HepG2 (cell line): Measurements from ENCODE around the gene POLRMT. TPM values are rescaled to one million over a fixed set of nuclear protein-coding genes. Genes with fewer than 3 reads are reported as not detected.
A peak's percentile ranks its signal among the peaks of the same experiment; 100 is the strongest.

Experiments
- CEBPB ChIP-seq: IDR thresholded peaks from 2 replicates; pipeline ENCODE4 v1.6.1; 2011; ENCODE audit warnings: low read depth, low read length, improper control_type of control experiment, borderline replicate concordance
- CHD4 ChIP-seq: fragments of 200-600 bp; sonication (generic); IDR thresholded peaks from 2 replicates; pipeline ENCODE4 v1.7.0; 2017; ENCODE audit warnings: mild to moderate bottlenecking, low read length, borderline replicate concordance
- FOXA3 ChIP-seq: IDR thresholded peaks from 2 replicates; pipeline ENCODE4 v1.6.1; 2016; ENCODE audit warnings: missing genetic modification reagents, missing compliant biosample characterization
- MEIS1 ChIP-seq: sonication (generic); formaldehyde crosslinking; IDR thresholded peaks from 2 replicates; pipeline ENCODE4 v1.9.0; 2021; ENCODE audit warnings: mild to moderate bottlenecking, missing genetic modification reagents, moderate library complexity, borderline replicate concordance
- NFE2 ChIP-seq: sonication (generic); formaldehyde crosslinking; IDR thresholded peaks from 2 replicates; pipeline ENCODE4 v1.4.0; 2020; ENCODE audit warnings: missing genetic modification reagents
- PAF1 ChIP-seq: IDR thresholded peaks from 2 replicates; pipeline ENCODE4 v1.6.1; 2016; ENCODE audit warnings: missing genetic modification reagents, missing compliant biosample characterization
- RAD51 ChIP-seq: fragments of 450-650 bp; IDR thresholded peaks from 2 replicates; pipeline ENCODE4 v1.6.1; 2016; ENCODE audit warnings: borderline replicate concordance
- RELA ChIP-seq: sonication (generic); formaldehyde crosslinking; IDR thresholded peaks from 2 replicates; pipeline ENCODE4 v1.4.0; 2020; ENCODE audit warnings: missing genetic modification reagents
- SRSF1 ChIP-seq: fragments of 200-400 bp; formaldehyde crosslinking; optimal IDR thresholded peaks from 2 replicates; pipeline ENCODE3; 2017; ENCODE audit warnings: mild to moderate bottlenecking, low read depth, low read length, moderate library complexity
- ZBTB1 ChIP-seq: sonication (generic); formaldehyde crosslinking; IDR thresholded peaks from 2 replicates; pipeline ENCODE4 v1.4.0; 2020; ENCODE audit warnings: missing genetic modification reagents, borderline replicate concordance
- ZKSCAN8 ChIP-seq: IDR thresholded peaks from 2 replicates; pipeline ENCODE4 v1.6.1; 2016; ENCODE audit warnings: borderline replicate concordance, missing genetic modification reagents, missing compliant biosample characterization
- ZNF430 ChIP-seq: sonication (generic); formaldehyde crosslinking; IDR thresholded peaks from 2 replicates; pipeline ENCODE4 v1.9.0; 2021; ENCODE audit warnings: mild to moderate bottlenecking, missing genetic modification reagents
- ZNF432 ChIP-seq: sonication (generic); formaldehyde crosslinking; IDR thresholded peaks from 2 replicates; pipeline ENCODE4 v1.5.0; 2020; ENCODE audit warnings: missing genetic modification reagents, mild to moderate bottlenecking, borderline replicate concordance
- ZNF841 ChIP-seq: sonication (generic); formaldehyde crosslinking; IDR thresholded peaks from 2 replicates; pipeline ENCODE4 v1.8.1; 2023; ENCODE audit warnings: missing genetic modification reagents, borderline replicate concordance
- ZSCAN20 ChIP-seq: sonication (generic); formaldehyde crosslinking; IDR thresholded peaks from 2 replicates; pipeline ENCODE4 v1.4.0; 2020; ENCODE audit warnings: missing genetic modification reagents, mild to moderate bottlenecking, borderline replicate concordance
- polyA plus RNA-seq, 8 experiments: library from polyadenylated mRNA; depleted of rRNA in 3 of 8; stranded (reverse) in 7 of 8; unstranded in 1 of 8; fragments of >200 nt; fragmentation: Illumina TruSeq in 4 of 8; extraction: Trizol in 4 of 8; gene quantifications; 2 replicates each; pipeline versions ENCODE4 v1.2.1 to v1.2.3, GENCODE V29; 2011 to 2016; ENCODE audit warnings: low read depth in 4 of 8, missing spikeins in 1 of 8, mixed read lengths in 1 of 8; ENCODE audit not compliant: insufficient read depth in 1 of 8
- total RNA-seq, 5 experiments: library from RNA; depleted of rRNA; stranded (reverse); fragments of >200 nt; fragmentation: Illumina TruSeq; extraction: Trizol; gene quantifications; 2 replicates each; pipeline ENCODE4 v1.2.3, GENCODE V29; 2016; ENCODE audit warnings: low read depth in 1 of 5
- TF ChIP-seq, protein P1 (sequence below): sonication (generic); formaldehyde crosslinking; IDR thresholded peaks from 2 replicates; pipeline ENCODE4; 2020; ENCODE audit warnings: missing genetic modification reagents, mild to moderate bottlenecking, borderline replicate concordance
- TF ChIP-seq, protein P2 (sequence below): sonication (generic); formaldehyde crosslinking; IDR thresholded peaks from 2 replicates; pipeline ENCODE4 v1.4.0; 2020; ENCODE audit warnings: mild to moderate bottlenecking, missing genetic modification reagents
- TF ChIP-seq, protein P3 (sequence below): sonication (generic); formaldehyde crosslinking; conservative IDR thresholded peaks from 2 replicates; pipeline ENCODE4 v1.4.0; 2020; ENCODE audit warnings: missing genetic modification reagents

The POLRMT gene
- total and polyA plus RNA-seq, 2 of the 13 experiments (the other 11 are each of a cell fraction or from before 2014, with no cell fraction given): 78.0 to 101 TPM

DNA sequence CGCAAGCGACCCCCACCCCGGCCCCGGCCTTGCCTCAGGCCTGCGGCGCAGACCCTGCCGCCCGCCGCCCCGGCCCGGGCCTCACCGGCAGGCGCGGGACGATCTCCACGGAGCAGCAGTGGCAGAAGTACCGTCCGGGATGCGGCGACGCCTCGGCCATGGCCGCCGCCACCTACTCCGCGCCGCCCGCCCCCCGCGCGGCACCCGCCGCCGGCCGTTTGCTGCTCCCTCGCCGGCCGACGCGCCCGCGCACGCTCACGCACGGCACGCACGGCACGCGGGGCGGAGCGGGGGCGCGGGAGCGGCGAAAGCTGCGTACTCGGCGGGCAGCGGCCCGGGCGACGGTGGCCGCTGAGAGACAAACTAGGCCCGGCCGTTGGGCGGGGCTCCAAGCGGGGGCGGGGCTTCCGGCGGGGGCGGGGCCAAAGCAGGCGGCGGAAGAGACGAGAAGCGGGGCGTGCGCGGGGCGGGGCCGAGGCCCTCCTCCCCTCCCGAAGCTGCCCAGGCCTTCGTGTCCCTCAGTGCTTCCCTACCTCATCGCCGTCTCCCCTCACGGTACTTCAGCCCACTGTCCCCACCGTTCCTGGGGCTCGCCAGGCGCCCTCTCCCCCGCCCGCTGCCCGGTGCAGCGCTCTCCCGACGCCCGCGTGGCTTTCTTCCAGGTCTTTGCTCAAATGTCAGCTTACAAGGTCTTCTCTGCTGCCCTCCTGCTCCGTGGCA, 29.8 kb upstream of the POLRMT start, which contains the start of gene RNF126 (continued):
- TF ChIP-seq CEBPB (no peak), ZNF841 (CRISPR knock-in tag) (no peak), RELA (no peak), FOXA3 (CRISPR knock-in tag) (peak; percentile 5; the same call in 1 of the 2 replicates), NFE2 (CRISPR knock-in tag) (no peak), CHD4 (no peak), ZBTB1 (CRISPR knock-in tag) (no peak), ZNF430 (CRISPR knock-in tag) (no peak; the same call in 1 of the 2 replicates), MEIS1 (CRISPR knock-in tag) (no peak), RAD51 (no peak), ZKSCAN8 (CRISPR knock-in tag) (no peak), ZNF432 (no peak), ZSCAN20 (CRISPR knock-in tag) (0 out of 2 replicates have a peak, but pooled peaks have one; percentile 10), SRSF1 (no peak), PAF1 (CRISPR knock-in tag) (no peak)
- TF ChIP-seq, protein P1, sequence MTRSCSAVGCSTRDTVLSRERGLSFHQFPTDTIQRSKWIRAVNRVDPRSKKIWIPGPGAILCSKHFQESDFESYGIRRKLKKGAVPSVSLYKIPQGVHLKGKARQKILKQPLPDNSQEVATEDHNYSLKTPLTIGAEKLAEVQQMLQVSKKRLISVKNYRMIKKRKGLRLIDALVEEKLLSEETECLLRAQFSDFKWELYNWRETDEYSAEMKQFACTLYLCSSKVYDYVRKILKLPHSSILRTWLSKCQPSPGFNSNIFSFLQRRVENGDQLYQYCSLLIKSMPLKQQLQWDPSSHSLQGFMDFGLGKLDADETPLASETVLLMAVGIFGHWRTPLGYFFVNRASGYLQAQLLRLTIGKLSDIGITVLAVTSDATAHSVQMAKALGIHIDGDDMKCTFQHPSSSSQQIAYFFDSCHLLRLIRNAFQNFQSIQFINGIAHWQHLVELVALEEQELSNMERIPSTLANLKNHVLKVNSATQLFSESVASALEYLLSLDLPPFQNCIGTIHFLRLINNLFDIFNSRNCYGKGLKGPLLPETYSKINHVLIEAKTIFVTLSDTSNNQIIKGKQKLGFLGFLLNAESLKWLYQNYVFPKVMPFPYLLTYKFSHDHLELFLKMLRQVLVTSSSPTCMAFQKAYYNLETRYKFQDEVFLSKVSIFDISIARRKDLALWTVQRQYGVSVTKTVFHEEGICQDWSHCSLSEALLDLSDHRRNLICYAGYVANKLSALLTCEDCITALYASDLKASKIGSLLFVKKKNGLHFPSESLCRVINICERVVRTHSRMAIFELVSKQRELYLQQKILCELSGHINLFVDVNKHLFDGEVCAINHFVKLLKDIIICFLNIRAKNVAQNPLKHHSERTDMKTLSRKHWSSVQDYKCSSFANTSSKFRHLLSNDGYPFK (CRISPR knock-in tag): peak; percentile 63; the same call in 1 of the 2 replicates
- TF ChIP-seq, protein P2, sequence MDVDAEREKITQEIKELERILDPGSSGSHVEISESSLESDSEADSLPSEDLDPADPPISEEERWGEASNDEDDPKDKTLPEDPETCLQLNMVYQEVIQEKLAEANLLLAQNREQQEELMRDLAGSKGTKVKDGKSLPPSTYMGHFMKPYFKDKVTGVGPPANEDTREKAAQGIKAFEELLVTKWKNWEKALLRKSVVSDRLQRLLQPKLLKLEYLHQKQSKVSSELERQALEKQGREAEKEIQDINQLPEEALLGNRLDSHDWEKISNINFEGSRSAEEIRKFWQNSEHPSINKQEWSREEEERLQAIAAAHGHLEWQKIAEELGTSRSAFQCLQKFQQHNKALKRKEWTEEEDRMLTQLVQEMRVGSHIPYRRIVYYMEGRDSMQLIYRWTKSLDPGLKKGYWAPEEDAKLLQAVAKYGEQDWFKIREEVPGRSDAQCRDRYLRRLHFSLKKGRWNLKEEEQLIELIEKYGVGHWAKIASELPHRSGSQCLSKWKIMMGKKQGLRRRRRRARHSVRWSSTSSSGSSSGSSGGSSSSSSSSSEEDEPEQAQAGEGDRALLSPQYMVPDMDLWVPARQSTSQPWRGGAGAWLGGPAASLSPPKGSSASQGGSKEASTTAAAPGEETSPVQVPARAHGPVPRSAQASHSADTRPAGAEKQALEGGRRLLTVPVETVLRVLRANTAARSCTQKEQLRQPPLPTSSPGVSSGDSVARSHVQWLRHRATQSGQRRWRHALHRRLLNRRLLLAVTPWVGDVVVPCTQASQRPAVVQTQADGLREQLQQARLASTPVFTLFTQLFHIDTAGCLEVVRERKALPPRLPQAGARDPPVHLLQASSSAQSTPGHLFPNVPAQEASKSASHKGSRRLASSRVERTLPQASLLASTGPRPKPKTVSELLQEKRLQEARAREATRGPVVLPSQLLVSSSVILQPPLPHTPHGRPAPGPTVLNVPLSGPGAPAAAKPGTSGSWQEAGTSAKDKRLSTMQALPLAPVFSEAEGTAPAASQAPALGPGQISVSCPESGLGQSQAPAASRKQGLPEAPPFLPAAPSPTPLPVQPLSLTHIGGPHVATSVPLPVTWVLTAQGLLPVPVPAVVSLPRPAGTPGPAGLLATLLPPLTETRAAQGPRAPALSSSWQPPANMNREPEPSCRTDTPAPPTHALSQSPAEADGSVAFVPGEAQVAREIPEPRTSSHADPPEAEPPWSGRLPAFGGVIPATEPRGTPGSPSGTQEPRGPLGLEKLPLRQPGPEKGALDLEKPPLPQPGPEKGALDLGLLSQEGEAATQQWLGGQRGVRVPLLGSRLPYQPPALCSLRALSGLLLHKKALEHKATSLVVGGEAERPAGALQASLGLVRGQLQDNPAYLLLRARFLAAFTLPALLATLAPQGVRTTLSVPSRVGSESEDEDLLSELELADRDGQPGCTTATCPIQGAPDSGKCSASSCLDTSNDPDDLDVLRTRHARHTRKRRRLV (CRISPR knock-in tag): no peak
- TF ChIP-seq, protein P3, sequence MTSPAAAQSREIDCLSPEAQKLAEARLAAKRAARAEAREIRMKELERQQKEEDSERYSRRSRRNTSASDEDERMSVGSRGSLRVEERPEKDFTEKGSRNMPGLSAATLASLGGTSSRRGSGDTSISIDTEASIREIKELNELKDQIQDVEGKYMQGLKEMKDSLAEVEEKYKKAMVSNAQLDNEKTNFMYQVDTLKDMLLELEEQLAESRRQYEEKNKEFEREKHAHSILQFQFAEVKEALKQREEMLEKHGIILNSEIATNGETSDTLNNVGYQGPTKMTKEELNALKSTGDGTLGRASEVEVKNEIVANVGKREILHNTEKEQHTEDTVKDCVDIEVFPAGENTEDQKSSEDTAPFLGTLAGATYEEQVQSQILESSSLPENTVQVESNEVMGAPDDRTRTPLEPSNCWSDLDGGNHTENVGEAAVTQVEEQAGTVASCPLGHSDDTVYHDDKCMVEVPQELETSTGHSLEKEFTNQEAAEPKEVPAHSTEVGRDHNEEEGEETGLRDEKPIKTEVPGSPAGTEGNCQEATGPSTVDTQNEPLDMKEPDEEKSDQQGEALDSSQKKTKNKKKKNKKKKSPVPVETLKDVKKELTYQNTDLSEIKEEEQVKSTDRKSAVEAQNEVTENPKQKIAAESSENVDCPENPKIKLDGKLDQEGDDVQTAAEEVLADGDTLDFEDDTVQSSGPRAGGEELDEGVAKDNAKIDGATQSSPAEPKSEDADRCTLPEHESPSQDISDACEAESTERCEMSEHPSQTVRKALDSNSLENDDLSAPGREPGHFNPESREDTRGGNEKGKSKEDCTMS: no peak
